Stomach (tissue), 4 donors: ENCODE results near the gene GET3.

ENCODE experiments used
- POLR2A ChIP-seq, 4 donors: fragments of 450-650 bp; IDR thresholded peaks; one replicate each; pipeline ENCODE4 v1.6.1; 2016; ENCODE audit warnings: antibody characterized with exemption in 4 of 4, control low read depth in 2 of 4, mild to moderate bottlenecking in 1 of 4, moderate library complexity in 1 of 4
- TF ChIP-seq, protein P1 (sequence below), 7 experiments: fragments of 450-650 bp in 4 of 7; fragments of 200-600 bp in 3 of 7; sonication (generic) in 3 of 7; IDR thresholded peaks; one replicate each; pipeline ENCODE4 v1.5.1; 2016 to 2019; ENCODE audit warnings: antibody characterized with exemption in 7 of 7, control low read depth in 2 of 7, mild to moderate bottlenecking in 1 of 7

DNA sequence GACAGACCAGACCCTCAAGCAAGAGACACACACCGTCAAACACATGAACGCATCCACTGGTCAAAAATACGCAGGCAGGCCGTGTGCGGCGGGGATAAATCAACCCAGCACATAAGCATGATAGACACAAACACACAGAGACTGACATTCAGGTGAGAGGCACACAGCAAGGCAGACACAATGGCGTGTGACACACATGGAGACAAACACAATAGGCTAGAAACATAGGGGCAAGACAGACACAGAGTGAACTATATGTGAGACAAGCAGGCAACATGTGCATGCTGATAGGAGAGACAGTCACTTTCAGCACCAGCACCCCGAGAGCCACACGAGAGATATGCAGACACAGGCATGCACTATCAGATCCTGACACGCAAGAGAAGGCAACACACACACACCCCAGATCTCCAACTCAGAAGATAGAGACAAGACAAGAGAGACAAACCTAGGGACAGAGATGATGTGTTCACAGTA lies 47.1 kb downstream of the GET3 start:
- TF ChIP-seq, protein P1, sequence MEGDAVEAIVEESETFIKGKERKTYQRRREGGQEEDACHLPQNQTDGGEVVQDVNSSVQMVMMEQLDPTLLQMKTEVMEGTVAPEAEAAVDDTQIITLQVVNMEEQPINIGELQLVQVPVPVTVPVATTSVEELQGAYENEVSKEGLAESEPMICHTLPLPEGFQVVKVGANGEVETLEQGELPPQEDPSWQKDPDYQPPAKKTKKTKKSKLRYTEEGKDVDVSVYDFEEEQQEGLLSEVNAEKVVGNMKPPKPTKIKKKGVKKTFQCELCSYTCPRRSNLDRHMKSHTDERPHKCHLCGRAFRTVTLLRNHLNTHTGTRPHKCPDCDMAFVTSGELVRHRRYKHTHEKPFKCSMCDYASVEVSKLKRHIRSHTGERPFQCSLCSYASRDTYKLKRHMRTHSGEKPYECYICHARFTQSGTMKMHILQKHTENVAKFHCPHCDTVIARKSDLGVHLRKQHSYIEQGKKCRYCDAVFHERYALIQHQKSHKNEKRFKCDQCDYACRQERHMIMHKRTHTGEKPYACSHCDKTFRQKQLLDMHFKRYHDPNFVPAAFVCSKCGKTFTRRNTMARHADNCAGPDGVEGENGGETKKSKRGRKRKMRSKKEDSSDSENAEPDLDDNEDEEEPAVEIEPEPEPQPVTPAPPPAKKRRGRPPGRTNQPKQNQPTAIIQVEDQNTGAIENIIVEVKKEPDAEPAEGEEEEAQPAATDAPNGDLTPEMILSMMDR (IDR thresholded peaks at IDR 0.05), result no peak
- no peak for TF ChIP-seq POLR2A (IDR thresholded peaks at IDR 0.05)
